Measurements from ENCODE around the gene ZNF837.
"Not testable (repeated sequence)": the region's sequence is repeated elsewhere in the genome, so short reads cannot be mapped to it uniquely, and the experiment has no call there.

The ZNF837 gene

GRCh38 chr19:58350001-58350861 lies 30.6 kb downstream of the ZNF837 start:
- H3K4me3 ChIP-seq (ENCODE audit: severe bottlenecking), result no peak overlapping the region
- no peak overlapping the region for H3K27ac ChIP-seq (ENCODE audit: poor library complexity, severe bottlenecking)
- H3K27me3 ChIP-seq (ENCODE audit: insufficient read depth, poor library complexity, severe bottlenecking), result no peaks in the 10 kb centered on the region
- ATAC-seq (ENCODE audit: low read depth) (no peak), DNase-seq (ENCODE audit: low spot score) (no peak)
- no peaks in the 10 kb centered on the region for H3K36me3 ChIP-seq (ENCODE audit: low read depth)
- no peaks in the 10 kb centered on the region for H3K9me3 ChIP-seq (ENCODE audit: severe bottlenecking)
- TF ChIP-seq CTCF (IDR thresholded peaks at IDR 0.05; ENCODE audit: poor library complexity, severe bottlenecking), result no peak
- peaks cover 5% of the 10 kb centered on the region for H3K4me1 ChIP-seq (ENCODE audit: insufficient read depth, poor library complexity, severe bottlenecking)

- no peak overlapping the region for H3K4me3 ChIP-seq (ENCODE audit: severe bottlenecking)
- H3K4me1 ChIP-seq (ENCODE audit: insufficient read depth, poor library complexity, severe bottlenecking), result peaks cover 5% of the 10 kb centered on the region
- ATAC-seq (ENCODE audit: low read depth), result no peak
Observed at GRCh38 chr19:58349590-58349989, 31.2 kb downstream of the ZNF837 start.

GRCh38 chr19:58348080-58348479 lies 32.8 kb downstream of the ZNF837 start:
- H3K4me3 ChIP-seq (ENCODE audit: severe bottlenecking), result peak overlapping the region; percentile 77
- peak; percentile 3; the same call in 1 of the 3 replicates for ATAC-seq (ENCODE audit: low read depth)

More at GRCh38 chr19:58349590-58349989, 31.2 kb downstream of the ZNF837 start:
- Histone ChIP-seq H3K27me3 (ENCODE audit: insufficient read depth, poor library complexity, severe bottlenecking) (no peaks in the 10 kb centered on the region), H3K27ac (ENCODE audit: poor library complexity, severe bottlenecking) (no peak overlapping the region), H3K36me3 (ENCODE audit: low read depth) (no peaks in the 10 kb centered on the region), H3K9me3 (ENCODE audit: severe bottlenecking) (no peaks in the 10 kb centered on the region)
- no peak for TF ChIP-seq CTCF (IDR thresholded peaks at IDR 0.05; ENCODE audit: poor library complexity, severe bottlenecking)
- DNase-seq (ENCODE audit: low spot score), result no peak

GRCh38 chr19:58346961-58347929 lies 33.6 kb downstream of the ZNF837 start:
- ATAC-seq (ENCODE audit: low read depth), result peak; percentile 88
- no peak for DNase-seq (ENCODE audit: low spot score)
- H3K27me3 ChIP-seq (ENCODE audit: insufficient read depth, poor library complexity, severe bottlenecking), result no peaks in the 10 kb centered on the region
- H3K27ac ChIP-seq (ENCODE audit: poor library complexity, severe bottlenecking), result peak overlapping the region; percentile 12
- peak overlapping the region; percentile 77 for H3K4me3 ChIP-seq (ENCODE audit: severe bottlenecking)
- no peak for TF ChIP-seq CTCF (IDR thresholded peaks at IDR 0.05; ENCODE audit: poor library complexity, severe bottlenecking)
- peaks cover 5% of the 10 kb centered on the region for H3K4me1 ChIP-seq (ENCODE audit: insufficient read depth, poor library complexity, severe bottlenecking)
- no peaks in the 10 kb centered on the region for H3K36me3 ChIP-seq (ENCODE audit: low read depth)
- no peaks in the 10 kb centered on the region for H3K9me3 ChIP-seq (ENCODE audit: severe bottlenecking)

More at GRCh38 chr19:58348080-58348479, 32.8 kb downstream of the ZNF837 start:
- peak overlapping the region; percentile 12 for H3K27ac ChIP-seq (ENCODE audit: poor library complexity, severe bottlenecking)
- not testable (repeated sequence) for H3K4me1 ChIP-seq (ENCODE audit: insufficient read depth, poor library complexity, severe bottlenecking); H3K27me3 ChIP-seq (ENCODE audit: insufficient read depth, poor library complexity, severe bottlenecking); H3K9me3 ChIP-seq (ENCODE audit: severe bottlenecking); H3K36me3 ChIP-seq (ENCODE audit: low read depth); DNase-seq (ENCODE audit: low spot score)

GRCh38 chr19:58345558-58345957 lies 35.3 kb downstream of the ZNF837 start:
- Histone ChIP-seq H3K4me3 (ENCODE audit: severe bottlenecking) (no peak overlapping the region), H3K36me3 (ENCODE audit: low read depth) (no peaks in the 10 kb centered on the region), H3K27ac (ENCODE audit: poor library complexity, severe bottlenecking) (no peak overlapping the region), H3K27me3 (ENCODE audit: insufficient read depth, poor library complexity, severe bottlenecking) (no peaks in the 10 kb centered on the region), H3K9me3 (ENCODE audit: severe bottlenecking) (no peaks in the 10 kb centered on the region), H3K4me1 (ENCODE audit: insufficient read depth, poor library complexity, severe bottlenecking) (peaks cover 5% of the 10 kb centered on the region)
- ATAC-seq (ENCODE audit: low read depth) (no peak), DNase-seq (ENCODE audit: low spot score) (no peak)
- TF ChIP-seq CTCF (IDR thresholded peaks at IDR 0.05; ENCODE audit: poor library complexity, severe bottlenecking), result no peak

All from RWPE2 (cell line).